ENCODE results near the gene PSMD3.
"Not testable (repeated sequence)": the region's sequence is repeated elsewhere in the genome, so short reads cannot be mapped to it uniquely, and the experiment has no call there.

Gene PSMD3

DNA sequence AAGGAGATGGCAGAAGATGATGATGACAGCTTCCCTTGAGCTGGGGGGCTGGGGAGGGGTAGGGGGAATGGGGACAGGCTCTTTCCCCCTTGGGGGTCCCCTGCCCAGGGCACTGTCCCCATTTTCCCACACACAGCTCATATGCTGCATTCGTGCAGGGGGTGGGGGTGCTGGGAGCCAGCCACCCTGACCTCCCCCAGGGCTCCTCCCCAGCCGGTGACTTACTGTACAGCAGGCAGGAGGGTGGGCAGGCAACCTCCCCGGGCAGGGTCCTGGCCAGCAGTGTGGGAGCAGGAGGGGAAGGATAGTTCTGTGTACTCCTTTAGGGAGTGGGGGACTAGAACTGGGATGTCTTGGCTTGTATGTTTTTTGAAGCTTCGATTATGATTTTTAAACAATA, 16.9 kb downstream of the PSMD3 start:
- DNase-seq (ENCODE audit: low spot score) = no peak

- DNase-seq (ENCODE audit: low spot score) = no peak
These were observed 18.5 kb downstream of the PSMD3 start for GRCh38 chr17:39999067-39999466.

DNA sequence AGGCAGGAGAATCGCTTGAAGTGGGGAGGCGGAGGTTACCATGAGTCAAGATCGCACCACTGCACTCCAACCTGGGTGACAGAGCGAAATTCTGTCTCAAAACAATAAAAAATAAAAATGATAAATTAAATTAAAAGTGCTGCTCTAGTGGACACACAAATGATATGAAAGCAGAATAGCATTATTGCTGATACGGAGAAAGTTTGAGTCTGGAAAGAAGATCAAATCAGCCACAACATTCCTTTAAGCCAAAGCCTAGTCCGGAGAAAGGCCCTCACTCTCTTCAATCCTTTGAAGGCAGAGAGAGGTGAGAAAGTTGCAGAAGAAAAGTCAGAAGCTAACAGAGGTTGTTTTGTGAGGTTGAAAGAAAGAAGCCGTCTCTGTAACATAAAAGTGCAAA, 19.6 kb downstream of the PSMD3 start:
- DNase-seq (ENCODE audit: low spot score) = no peak

DNA sequence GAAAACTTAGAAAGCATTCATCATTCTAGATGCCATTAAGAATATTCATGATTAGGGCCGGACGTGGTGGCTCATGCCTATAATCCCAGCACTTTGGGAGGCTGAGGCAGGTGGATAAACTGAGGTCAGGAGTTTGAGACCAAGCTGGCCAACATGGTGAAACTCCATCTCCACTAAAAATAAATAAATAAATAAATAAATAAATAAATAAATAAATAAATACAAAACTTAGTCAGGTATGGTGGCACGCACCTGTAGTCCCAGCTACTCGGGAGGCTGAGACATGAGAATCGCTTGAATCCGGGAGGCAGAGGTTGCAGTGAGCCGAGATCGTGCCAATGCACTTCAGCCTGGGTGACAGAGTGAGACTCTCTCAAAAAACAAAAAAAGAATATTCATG, 20.7 kb downstream of the PSMD3 start:
- not testable (repeated sequence) for DNase-seq (ENCODE audit: low spot score)

- no peak for DNase-seq (ENCODE audit: low spot score)
These were observed 23.5 kb downstream of the PSMD3 start for GRCh38 chr17:40004072-40004471.

DNA sequence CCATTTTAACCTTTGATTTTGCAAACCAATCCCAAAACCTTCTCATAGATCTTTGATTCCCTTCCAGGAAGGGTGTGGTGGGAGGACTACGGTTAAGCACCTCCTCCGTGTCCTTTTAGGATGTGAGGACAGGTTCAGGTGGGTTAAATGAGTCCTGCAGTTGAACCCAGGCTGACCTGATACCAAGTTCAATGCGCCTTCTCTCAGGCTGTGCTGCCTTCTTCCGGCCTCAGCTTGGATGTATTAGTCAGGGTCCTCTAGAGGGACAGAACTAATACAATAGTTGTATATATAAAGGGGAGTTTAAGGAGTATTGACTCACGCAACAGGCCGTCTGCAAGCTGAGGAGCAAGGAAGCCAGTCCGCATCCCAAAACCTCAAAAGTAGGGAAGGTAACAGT, 24.1 kb downstream of the PSMD3 start:
- no peak for DNase-seq (ENCODE audit: low spot score)

GRCh38 chr17:40005520-40005919, 24.9 kb downstream of the PSMD3 start:
- DNase-seq (ENCODE audit: low spot score) = no peak

DNA sequence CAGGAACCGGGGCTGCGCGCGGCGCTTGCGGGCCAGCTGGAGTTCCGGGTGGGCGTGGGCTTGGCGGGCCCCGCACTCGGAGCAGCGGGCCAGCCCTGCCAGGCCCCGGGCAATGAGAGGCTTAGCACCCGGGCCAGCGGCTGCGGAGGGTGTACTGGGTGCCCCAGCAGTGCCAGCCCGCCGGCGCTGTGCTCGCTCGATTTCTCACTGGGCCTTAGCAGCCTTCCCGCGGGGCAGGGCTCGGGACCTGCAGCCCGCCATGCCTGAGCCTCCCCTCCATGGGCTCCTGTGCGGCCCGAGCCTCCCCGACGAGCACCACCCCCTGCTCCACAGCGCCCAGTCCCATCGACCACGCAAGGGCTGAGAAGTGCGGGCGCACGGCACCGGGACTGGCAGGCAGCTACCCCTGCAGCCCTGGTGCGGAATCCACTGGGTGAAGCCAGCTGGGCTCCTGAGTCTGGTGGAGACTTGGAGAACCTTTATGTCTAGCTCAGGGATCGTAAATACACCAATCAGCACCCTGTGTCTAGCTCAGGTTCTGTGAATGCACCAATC, 30.4 kb downstream of the PSMD3 start:
- DNase-seq (ENCODE audit: low spot score) = not testable (repeated sequence)

GRCh38 chr17:40012017-40012647, 31.5 kb downstream of the PSMD3 start:
- DNase-seq (ENCODE audit: low spot score) = not testable (repeated sequence)

DNA sequence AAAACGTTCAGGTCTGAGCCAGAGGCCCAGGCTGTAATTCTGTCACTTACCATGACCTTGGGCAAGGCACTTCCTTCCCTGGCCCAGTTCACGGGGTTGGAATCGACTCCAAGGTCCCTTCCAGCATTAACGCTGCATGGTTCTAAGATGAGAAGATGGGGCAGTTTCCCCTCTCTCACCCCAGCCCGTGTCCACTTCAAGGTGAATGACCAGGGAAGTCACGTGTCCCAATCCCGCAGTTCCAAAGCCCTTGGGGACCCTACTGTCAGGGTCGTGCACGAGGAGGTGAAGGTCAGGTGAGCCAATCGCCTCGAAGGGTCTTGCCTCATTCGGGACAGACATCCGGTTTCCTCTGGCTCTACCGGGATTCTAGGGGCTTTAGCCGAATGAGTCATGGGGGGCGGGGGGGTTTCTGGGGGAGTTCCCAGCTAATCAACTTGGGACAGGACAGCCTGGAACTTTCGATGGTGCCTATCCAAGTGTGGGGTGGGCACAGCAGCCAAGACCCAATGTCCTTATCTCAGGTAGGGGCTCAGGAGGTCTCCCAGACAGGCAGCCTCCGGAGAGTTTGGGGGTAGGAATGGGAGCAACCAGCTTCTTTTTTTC, 33.9 kb downstream of the PSMD3 start:
- no peak for DNase-seq (ENCODE audit: low spot score)

DNA sequence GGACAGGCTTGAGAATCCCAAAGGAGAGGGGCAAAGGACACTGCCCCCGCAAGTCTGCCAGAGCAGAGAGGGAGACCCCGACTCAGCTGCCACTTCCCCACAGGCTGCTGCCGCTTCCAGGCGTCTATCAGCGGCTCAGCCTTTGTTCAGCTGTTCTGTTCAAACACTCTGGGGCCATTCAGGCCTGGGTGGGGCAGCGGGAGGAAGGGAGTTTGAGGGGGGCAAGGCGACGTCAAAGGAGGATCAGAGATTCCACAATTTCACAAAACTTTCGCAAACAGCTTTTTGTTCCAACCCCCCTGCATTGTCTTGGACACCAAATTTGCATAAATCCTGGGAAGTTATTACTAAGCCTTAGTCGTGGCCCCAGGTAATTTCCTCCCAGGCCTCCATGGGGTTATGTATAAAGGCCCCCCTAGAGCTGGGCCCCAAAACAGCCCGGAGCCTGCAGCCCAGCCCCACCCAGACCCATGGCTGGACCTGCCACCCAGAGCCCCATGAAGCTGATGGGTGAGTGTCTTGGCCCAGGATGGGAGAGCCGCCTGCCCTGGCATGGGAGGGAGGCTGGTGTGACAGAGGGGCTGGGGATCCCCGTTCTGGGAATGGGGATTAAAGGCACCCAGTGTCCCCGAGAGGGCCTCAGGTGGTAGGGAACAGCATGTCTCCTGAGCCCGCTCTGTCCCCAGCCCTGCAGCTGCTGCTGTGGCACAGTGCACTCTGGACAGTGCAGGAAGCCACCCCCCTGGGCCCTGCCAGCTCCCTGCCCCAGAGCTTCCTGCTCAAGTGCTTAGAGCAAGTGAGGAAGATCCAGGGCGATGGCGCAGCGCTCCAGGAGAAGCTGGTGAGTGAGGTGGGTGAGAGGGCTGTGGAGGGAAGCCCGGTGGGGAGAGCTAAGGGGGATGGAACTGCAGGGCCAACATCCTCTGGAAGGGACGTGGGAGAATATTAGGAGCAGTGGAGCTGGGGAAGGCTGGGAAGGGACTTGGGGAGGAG, 34.7 kb downstream of the PSMD3 start, which contains the start of gene CSF3:
TSS of gene CSF3 (plus strand) at position 436 of the 993 bp plus-strand sequence. CDS start at position 471, 35 bp downstream.
- DNase-seq (ENCODE audit: low spot score) = no peak

DNA sequence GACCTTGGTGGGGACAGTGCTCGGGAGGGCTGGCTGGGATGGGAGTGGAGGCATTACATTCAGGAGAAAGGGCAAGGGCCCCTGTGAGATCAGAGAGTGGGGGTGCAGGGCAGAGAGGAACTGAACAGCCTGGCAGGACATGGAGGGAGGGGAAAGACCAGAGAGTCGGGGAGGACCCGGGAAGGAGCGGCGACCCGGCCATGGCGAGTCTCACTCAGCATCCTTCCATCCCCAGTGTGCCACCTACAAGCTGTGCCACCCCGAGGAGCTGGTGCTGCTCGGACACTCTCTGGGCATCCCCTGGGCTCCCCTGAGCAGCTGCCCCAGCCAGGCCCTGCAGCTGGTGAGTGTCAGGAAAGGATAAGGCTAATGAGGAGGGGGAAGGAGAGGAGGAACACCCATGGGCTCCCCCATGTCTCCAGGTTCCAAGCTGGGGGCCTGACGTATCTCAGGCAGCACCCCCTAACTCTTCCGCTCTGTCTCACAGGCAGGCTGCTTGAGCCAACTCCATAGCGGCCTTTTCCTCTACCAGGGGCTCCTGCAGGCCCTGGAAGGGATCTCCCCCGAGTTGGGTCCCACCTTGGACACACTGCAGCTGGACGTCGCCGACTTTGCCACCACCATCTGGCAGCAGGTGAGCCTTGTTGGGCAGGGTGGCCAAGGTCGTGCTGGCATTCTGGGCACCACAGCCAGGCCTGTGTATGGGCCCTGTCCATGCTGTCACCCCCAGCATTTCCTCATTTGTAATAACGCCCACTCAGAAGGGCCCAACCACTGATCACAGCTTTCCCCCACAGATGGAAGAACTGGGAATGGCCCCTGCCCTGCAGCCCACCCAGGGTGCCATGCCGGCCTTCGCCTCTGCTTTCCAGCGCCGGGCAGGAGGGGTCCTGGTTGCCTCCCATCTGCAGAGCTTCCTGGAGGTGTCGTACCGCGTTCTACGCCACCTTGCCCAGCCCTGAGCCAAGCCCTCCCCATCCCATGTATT, 35.7 kb downstream of the PSMD3 start:
- no peak for DNase-seq (ENCODE audit: low spot score)

- DNase-seq (ENCODE audit: low spot score) = no peak
These were observed 36.9 kb downstream of the PSMD3 start for GRCh38 chr17:40017422-40018080.

- DNase-seq (ENCODE audit: low spot score) = no peak
These were observed 37.9 kb downstream of the PSMD3 start for GRCh38 chr17:40018211-40019121.

DNA sequence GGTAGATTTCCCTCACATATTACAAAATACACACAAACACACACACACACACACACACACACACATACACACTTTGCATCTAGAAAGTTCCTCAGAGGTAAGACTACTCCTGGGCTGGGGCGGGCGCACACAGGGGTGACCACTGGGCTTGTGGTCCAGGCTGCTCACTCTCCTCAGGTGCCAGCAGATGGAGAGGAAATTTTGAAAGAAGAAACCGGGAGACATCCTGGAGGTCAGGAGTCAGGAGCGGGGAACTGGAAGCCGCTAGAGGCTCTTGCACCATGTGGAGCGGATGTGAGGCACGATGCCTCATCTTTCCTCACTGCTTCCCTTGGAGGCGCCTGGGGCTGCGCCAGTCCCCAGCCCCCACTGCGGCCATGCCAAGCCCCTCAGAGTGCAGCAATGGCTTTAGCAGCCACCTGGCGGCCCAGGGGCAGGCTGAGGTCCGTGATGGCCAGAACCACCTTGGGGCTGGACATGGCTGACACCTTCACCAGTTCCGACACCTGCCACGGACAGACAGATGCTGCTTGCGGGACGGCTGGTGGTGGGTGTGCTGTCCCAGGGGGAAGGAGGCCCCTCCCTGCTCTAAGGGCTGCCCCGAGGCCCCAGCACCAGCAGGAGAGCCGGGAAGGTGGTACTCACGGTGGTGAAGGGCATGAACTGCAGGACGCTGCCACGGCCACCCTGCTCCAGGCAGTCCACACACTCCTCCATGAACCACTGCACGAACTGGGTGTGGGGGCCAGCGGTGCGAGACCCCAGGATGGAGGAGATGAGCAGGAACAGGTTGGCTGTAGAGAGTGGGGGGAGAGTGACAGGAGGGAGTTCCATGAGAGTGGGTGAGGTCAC, 38.8 kb downstream of the PSMD3 start:
- no peak for DNase-seq (ENCODE audit: low spot score)

DNA sequence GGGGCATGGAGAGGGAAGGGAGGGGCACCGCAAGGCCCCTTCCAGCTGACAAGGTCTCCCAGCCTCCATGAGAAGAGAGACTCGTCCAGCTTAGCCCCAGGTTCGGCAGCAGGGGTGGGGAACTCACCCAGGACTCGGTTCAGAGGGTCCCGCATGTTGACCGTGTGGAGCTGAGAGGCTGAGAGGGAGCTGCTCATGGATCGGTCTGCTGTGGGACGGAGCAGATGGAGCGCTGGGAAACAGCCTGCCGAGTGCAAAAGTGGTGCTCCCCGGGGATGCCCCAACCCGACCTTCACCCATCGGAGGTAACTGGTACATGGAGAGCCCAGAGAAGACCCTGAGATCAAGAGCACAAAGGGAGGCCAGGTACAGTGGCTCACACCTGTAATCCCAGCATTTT, 39.5 kb downstream of the PSMD3 start:
- no peak for DNase-seq (ENCODE audit: low spot score)

GRCh38 chr17:40021451-40021971, 40.9 kb downstream of the PSMD3 start:
- no peak for DNase-seq (ENCODE audit: low spot score)

GRCh38 chr17:40022497-40022896, 41.9 kb downstream of the PSMD3 start:
- no peak for DNase-seq (ENCODE audit: low spot score)

Measured in SW480 (cell line).